GM18861 (cell line): Measurements from ENCODE around the gene SAPCD2.
A peak's percentile ranks its signal among the peaks of the same experiment; 100 is the strongest.

Experiments
- ATAC-seq: cut with Tn5 transposase; IDR thresholded peaks from one replicate; pipeline ENCODE4 v1.9.1; 2021; ENCODE audit not compliant: unreplicated experiment

SAPCD2 gene

GRCh38 chr9:137082222-137082924, 12.0 kb upstream of the SAPCD2 start:
- no peak for ATAC-seq

- no peak for ATAC-seq
Observed at GRCh38 chr9:137080260-137081122, 10.1 kb upstream of the SAPCD2 start.

GRCh38 chr9:137079401-137079787, 9.0 kb upstream of the SAPCD2 start:
- no peak for ATAC-seq

- no peak for ATAC-seq
Observed at GRCh38 chr9:137078701-137079400, 8.5 kb upstream of the SAPCD2 start.

GRCh38 chr9:137077758-137078693, 7.7 kb upstream of the SAPCD2 start:
- no peak for ATAC-seq

GRCh38 chr9:137077010-137077747, 6.8 kb upstream of the SAPCD2 start, which contains the start of gene UAP1L1:
TSS of gene UAP1L1 (plus strand) at chr9:137077517. CDS start at chr9:137077533, 16 bp downstream.
- ATAC-seq: peak; percentile 44

GRCh38 chr9:137076636-137077009, 6.3 kb upstream of the SAPCD2 start:
- ATAC-seq: no peak

GRCh38 chr9:137075275-137075775, 5.0 kb upstream of the SAPCD2 start:
- no peak for ATAC-seq

GRCh38 chr9:137074657-137075274, 4.4 kb upstream of the SAPCD2 start:
- no peak for ATAC-seq

- ATAC-seq: no peak
Observed at GRCh38 chr9:137073992-137074399, 3.6 kb upstream of the SAPCD2 start.

- ATAC-seq: no peak
Observed at GRCh38 chr9:137071282-137071681, 925 bp upstream of the SAPCD2 start.

- peak; percentile 4 for ATAC-seq
Observed at GRCh38 chr9:137070906-137071275, 534 bp upstream of the SAPCD2 start.

- no peak for ATAC-seq
Observed at GRCh38 chr9:137069508-137070091, 757 bp downstream of the SAPCD2 start.

- no peak for ATAC-seq
Observed at GRCh38 chr9:137068539-137069507, 1.5 kb downstream of the SAPCD2 start.

GRCh38 chr9:137067860-137068538, 2.4 kb downstream of the SAPCD2 start:
- no peak for ATAC-seq

- no peak for ATAC-seq
Observed at GRCh38 chr9:137066096-137066861, 4.1 kb downstream of the SAPCD2 start.
